ENCODE data around the gene B3GNT2.

Gene B3GNT2

DNA sequence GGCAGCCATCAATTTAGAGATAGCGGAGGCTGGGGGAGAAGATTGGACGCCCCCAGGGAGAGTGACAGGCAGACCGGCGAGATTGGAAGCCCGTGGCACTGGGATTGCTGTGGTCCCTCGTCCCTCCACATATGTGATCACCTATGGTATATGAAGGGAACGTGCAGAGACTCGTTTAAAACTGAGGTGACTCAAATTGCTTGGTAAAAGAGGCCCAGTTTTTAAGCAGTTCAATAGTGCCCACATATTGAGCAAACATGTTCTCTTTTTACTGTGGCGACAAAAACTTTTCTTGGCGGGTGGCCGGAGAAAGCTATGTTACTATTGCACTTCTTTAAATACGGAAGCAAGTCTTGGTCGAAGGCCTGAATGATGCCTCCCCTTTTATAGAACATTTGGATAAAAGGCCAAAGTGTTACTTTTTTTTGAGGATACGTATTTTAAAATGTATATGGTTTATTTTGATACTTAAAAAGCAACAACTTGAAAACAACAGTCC lies 9.1 kb downstream of the B3GNT2 start:
- no peak for DNase-seq (ENCODE audit: low read depth)
- no peak overlapping the region for H3K4me3 ChIP-seq (ENCODE audit: control insufficient read depth, low read depth, low read length)
- TF ChIP-seq CTCF (IDR thresholded peaks at IDR 0.05; ENCODE audit: control insufficient read depth, insufficient read depth, low read depth, low read length, missing control alignments), result no peak

GRCh38 chr2:62205554-62205953 lies 9.6 kb downstream of the B3GNT2 start:
- no peak for DNase-seq (ENCODE audit: low read depth)
- TF ChIP-seq CTCF (IDR thresholded peaks at IDR 0.05; ENCODE audit: control insufficient read depth, insufficient read depth, low read depth, low read length, missing control alignments), result no peak
- no peak overlapping the region for H3K4me3 ChIP-seq (ENCODE audit: control insufficient read depth, low read depth, low read length)

DNA sequence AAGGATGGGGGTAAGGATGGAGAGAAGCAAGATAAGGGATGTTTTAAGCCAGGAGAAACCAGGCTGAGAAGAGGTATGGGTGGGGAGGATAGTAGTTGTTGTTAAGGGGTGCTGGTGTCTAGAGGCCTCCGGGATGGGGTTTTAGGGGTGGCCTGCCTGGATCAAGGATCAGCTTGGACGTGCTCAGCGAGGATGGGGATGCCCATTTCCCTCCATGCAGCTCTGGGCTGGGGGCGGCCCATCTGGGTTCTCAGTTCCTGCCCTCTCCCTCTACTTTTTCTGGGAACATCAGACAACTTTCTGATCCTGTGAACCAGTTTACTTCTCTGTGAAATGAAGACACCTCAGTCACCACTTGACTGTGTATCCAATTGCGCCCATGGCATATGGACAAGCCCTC lies 10.1 kb downstream of the B3GNT2 start:
- H3K4me3 ChIP-seq (ENCODE audit: control insufficient read depth, low read depth, low read length), result no peak overlapping the region
- no peak for TF ChIP-seq CTCF (IDR thresholded peaks at IDR 0.05; ENCODE audit: control insufficient read depth, insufficient read depth, low read depth, low read length, missing control alignments)
- no peak for DNase-seq (ENCODE audit: low read depth)

- DNase-seq (ENCODE audit: low read depth), result no peak
- TF ChIP-seq CTCF (IDR thresholded peaks at IDR 0.05; ENCODE audit: control insufficient read depth, insufficient read depth, low read depth, low read length, missing control alignments), result no peak
- no peak overlapping the region for H3K4me3 ChIP-seq (ENCODE audit: control insufficient read depth, low read depth, low read length)
These were observed 11.6 kb downstream of the B3GNT2 start for GRCh38 chr2:62207491-62207890.

- DNase-seq (ENCODE audit: low read depth), result no peak
- TF ChIP-seq CTCF (IDR thresholded peaks at IDR 0.05; ENCODE audit: control insufficient read depth, insufficient read depth, low read depth, low read length, missing control alignments), result no peak
- H3K4me3 ChIP-seq (ENCODE audit: control insufficient read depth, low read depth, low read length), result no peak overlapping the region
These were observed 12.3 kb downstream of the B3GNT2 start for GRCh38 chr2:62208074-62208757.

- DNase-seq (ENCODE audit: low read depth), result no peak
- TF ChIP-seq CTCF (IDR thresholded peaks at IDR 0.05; ENCODE audit: control insufficient read depth, insufficient read depth, low read depth, low read length, missing control alignments), result no peak
- no peak overlapping the region for H3K4me3 ChIP-seq (ENCODE audit: control insufficient read depth, low read depth, low read length)
These were observed 12.8 kb downstream of the B3GNT2 start for GRCh38 chr2:62208758-62209114.
